ENCODE measurements around the gene DGKA.
"Not testable (repeated sequence)": the region's sequence is repeated elsewhere in the genome, so short reads cannot be mapped to it uniquely, and the experiment has no call there.

The DGKA gene

GRCh38 chr12:55909513-55909884 is 21.5 kb upstream of the DGKA start:
- H2BK12ac ChIP-seq (ENCODE audit: low read length) = no peak overlapping the region
- H3K14ac ChIP-seq (ENCODE audit: low read length) = no peak overlapping the region
- no peak overlapping the region for H3K18ac ChIP-seq (ENCODE audit: low read length)
- no peak overlapping the region for H4K8ac ChIP-seq (ENCODE audit: low read depth, low read length)
- peaks cover 1% of the 10 kb centered on the region for H3K79me1 ChIP-seq (ENCODE audit: low read depth, low read length)
- no peak overlapping the region for H2AFZ ChIP-seq (ENCODE audit: low read length)
- H3K4me3 ChIP-seq (ENCODE audit: low read length in 2 of 2) = no peak overlapping the region
- H3K9ac ChIP-seq (ENCODE audit: low read depth, low read length, poor library complexity) = no peak overlapping the region
- H3K27me3 ChIP-seq (ENCODE audit: control insufficient read depth in 3 of 3, insufficient read depth in 3 of 3, low read depth in 1 of 3, low read length in 3 of 3) = no peaks in the 10 kb centered on the region
- no peak overlapping the region for H2BK15ac ChIP-seq (ENCODE audit: low read length)
- peaks cover 0 to 28% of the 10 kb centered on the region in 2 donors for H3K36me3 ChIP-seq (replicated peaks in 1 of 2; ENCODE audit: control insufficient read depth in 2 of 2, insufficient read depth in 2 of 2, low read length in 2 of 2)
- H3K4ac ChIP-seq (ENCODE audit: low read length) = no peak overlapping the region
- H2BK5ac ChIP-seq (ENCODE audit: low read length) = no peak overlapping the region
- WGBS, 2 donors (ENCODE audit: extremely low coverage in 2 of 2, insufficient read length in 2 of 2, insufficient replicate concordance in 1 of 2) = no CpG with 5 or more reads among the region's 2 CpGs
- H3K4me1 ChIP-seq (ENCODE audit: control insufficient read depth in 2 of 2, insufficient read depth in 1 of 2, low read depth in 1 of 2, low read length in 2 of 2) = peaks cover 2 to 5% of the 10 kb centered on the region in 2 donors
- no peak overlapping the region for H2AK5ac ChIP-seq (ENCODE audit: low read depth, low read length)
- H3K27ac ChIP-seq (replicated peaks; ENCODE audit: low read length) = no peak overlapping the region
- no peak overlapping the region for H3K23ac ChIP-seq (ENCODE audit: low read depth, low read length, poor library complexity)
- DNase-seq (ENCODE audit: low spot score) = no peak
- no peaks in the 10 kb centered on the region for H3K9me3 ChIP-seq (replicated peaks in 1 of 2; ENCODE audit: control insufficient read depth in 2 of 2, insufficient read depth in 1 of 2, low read depth in 1 of 2, low read length in 2 of 2)
- no peak overlapping the region for H3K4me2 ChIP-seq (ENCODE audit: insufficient read depth, low read length, poor library complexity, severe bottlenecking)
- no peak overlapping the region for H2BK120ac ChIP-seq (ENCODE audit: low read depth, low read length)
- no peak overlapping the region for H4K91ac ChIP-seq (ENCODE audit: low read depth, low read length, poor library complexity)

GRCh38 chr12:55912908-55913307 is 18.1 kb upstream of the DGKA start:
- no peak overlapping the region for H3K23ac ChIP-seq (ENCODE audit: low read depth, low read length, poor library complexity)
- no peak overlapping the region for H2AFZ ChIP-seq (ENCODE audit: low read length)
- H3K18ac ChIP-seq (ENCODE audit: low read length) = no peak overlapping the region
- no peaks in the 10 kb centered on the region for H3K9me3 ChIP-seq (replicated peaks in 1 of 2; ENCODE audit: control insufficient read depth in 2 of 2, insufficient read depth in 1 of 2, low read depth in 1 of 2, low read length in 2 of 2)
- no peaks in the 10 kb centered on the region for H3K27me3 ChIP-seq (ENCODE audit: control insufficient read depth in 3 of 3, insufficient read depth in 3 of 3, low read depth in 1 of 3, low read length in 3 of 3)
- H4K8ac ChIP-seq (ENCODE audit: low read depth, low read length) = no peak overlapping the region
- H3K14ac ChIP-seq (ENCODE audit: low read length) = no peak overlapping the region
- H3K79me1 ChIP-seq (ENCODE audit: low read depth, low read length) = peaks cover 2% of the 10 kb centered on the region
- H3K9ac ChIP-seq (ENCODE audit: low read depth, low read length, poor library complexity) = no peak overlapping the region
- WGBS, 2 donors (ENCODE audit: extremely low coverage in 2 of 2, insufficient read length in 2 of 2, insufficient replicate concordance in 1 of 2) = no CpG with 5 or more reads among the region's 4 CpGs
- H2BK5ac ChIP-seq (ENCODE audit: low read length) = no peak overlapping the region
- no peak for DNase-seq (ENCODE audit: low spot score)
- no peak overlapping the region for H3K4me2 ChIP-seq (ENCODE audit: insufficient read depth, low read length, poor library complexity, severe bottlenecking)
- H3K27ac ChIP-seq (replicated peaks; ENCODE audit: low read length) = no peak overlapping the region
- H2BK15ac ChIP-seq (ENCODE audit: low read length) = no peak overlapping the region
- no peak overlapping the region for H2BK12ac ChIP-seq (ENCODE audit: low read length)
- peaks cover 2 to 5% of the 10 kb centered on the region in 2 donors for H3K4me1 ChIP-seq (ENCODE audit: control insufficient read depth in 2 of 2, insufficient read depth in 1 of 2, low read depth in 1 of 2, low read length in 2 of 2)
- no peak overlapping the region for H2AK5ac ChIP-seq (ENCODE audit: low read depth, low read length)
- no peak overlapping the region for H4K91ac ChIP-seq (ENCODE audit: low read depth, low read length, poor library complexity)
- H2BK120ac ChIP-seq (ENCODE audit: low read depth, low read length) = no peak overlapping the region
- no peak overlapping the region for H3K4ac ChIP-seq (ENCODE audit: low read length)
- H3K4me3 ChIP-seq (ENCODE audit: low read length in 2 of 2) = no peak overlapping the region
- peaks cover 0 to 48% of the 10 kb centered on the region in 2 donors for H3K36me3 ChIP-seq (replicated peaks in 1 of 2; ENCODE audit: control insufficient read depth in 2 of 2, insufficient read depth in 2 of 2, low read length in 2 of 2)

GRCh38 chr12:55915482-55915859 is 15.5 kb upstream of the DGKA start:
- Histone ChIP-seq H3K23ac (ENCODE audit: low read depth, low read length, poor library complexity) (no peak overlapping the region), H3K4me1 (ENCODE audit: control insufficient read depth in 2 of 2, insufficient read depth in 1 of 2, low read depth in 1 of 2, low read length in 2 of 2) (no peaks in the 10 kb centered on the region), H3K79me1 (ENCODE audit: low read depth, low read length) (peaks cover 3% of the 10 kb centered on the region), H2BK15ac (ENCODE audit: low read length) (no peak overlapping the region), H3K9me3 (replicated peaks in 1 of 2; ENCODE audit: control insufficient read depth in 2 of 2, insufficient read depth in 1 of 2, low read depth in 1 of 2, low read length in 2 of 2) (no peaks in the 10 kb centered on the region), H3K36me3 (replicated peaks in 1 of 2; ENCODE audit: control insufficient read depth in 2 of 2, insufficient read depth in 2 of 2, low read length in 2 of 2) (peaks cover 0 to 63% of the 10 kb centered on the region in 2 donors), H3K14ac (ENCODE audit: low read length) (no peak overlapping the region), H3K4me3 (ENCODE audit: low read length in 2 of 2) (no peak overlapping the region), H3K18ac (ENCODE audit: low read length) (no peak overlapping the region), H2BK120ac (ENCODE audit: low read depth, low read length) (no peak overlapping the region), H3K9ac (ENCODE audit: low read depth, low read length, poor library complexity) (no peak overlapping the region), H3K27ac (replicated peaks; ENCODE audit: low read length) (no peak overlapping the region), H3K27me3 (ENCODE audit: control insufficient read depth in 3 of 3, insufficient read depth in 3 of 3, low read depth in 1 of 3, low read length in 3 of 3) (peaks cover 0 to 2% (median 0%) of the 10 kb centered on the region in 3 experiments), H3K4me2 (ENCODE audit: insufficient read depth, low read length, poor library complexity, severe bottlenecking) (no peak overlapping the region), H2BK12ac (ENCODE audit: low read length) (no peak overlapping the region), H3K4ac (ENCODE audit: low read length) (no peak overlapping the region), H4K91ac (ENCODE audit: low read depth, low read length, poor library complexity) (no peak overlapping the region), H2AFZ (ENCODE audit: low read length) (no peak overlapping the region), H4K8ac (ENCODE audit: low read depth, low read length) (no peak overlapping the region), H2BK5ac (ENCODE audit: low read length) (no peak overlapping the region), H2AK5ac (ENCODE audit: low read depth, low read length) (no peak overlapping the region)
- no CpG with 5 or more reads among the region's 3 CpGs for WGBS, 2 donors (ENCODE audit: extremely low coverage in 2 of 2, insufficient read length in 2 of 2, insufficient replicate concordance in 1 of 2)
- DNase-seq (ENCODE audit: low spot score) = no peak

- H2BK120ac ChIP-seq (ENCODE audit: low read depth, low read length); H3K14ac ChIP-seq (ENCODE audit: low read length); H3K27me3 ChIP-seq (ENCODE audit: control insufficient read depth in 3 of 3, insufficient read depth in 3 of 3, low read depth in 1 of 3, low read length in 3 of 3); H3K9me3 ChIP-seq (replicated peaks in 1 of 2; ENCODE audit: control insufficient read depth in 2 of 2, insufficient read depth in 1 of 2, low read depth in 1 of 2, low read length in 2 of 2); H3K4me1 ChIP-seq (ENCODE audit: control insufficient read depth in 2 of 2, insufficient read depth in 1 of 2, low read depth in 1 of 2, low read length in 2 of 2); H4K91ac ChIP-seq (ENCODE audit: low read depth, low read length, poor library complexity); H2BK5ac ChIP-seq (ENCODE audit: low read length); H2BK12ac ChIP-seq (ENCODE audit: low read length); H3K4me2 ChIP-seq (ENCODE audit: insufficient read depth, low read length, poor library complexity, severe bottlenecking); H3K27ac ChIP-seq (replicated peaks; ENCODE audit: low read length); H3K4me3 ChIP-seq (ENCODE audit: low read length in 2 of 2); H2BK15ac ChIP-seq (ENCODE audit: low read length); H3K79me1 ChIP-seq (ENCODE audit: low read depth, low read length); H2AFZ ChIP-seq (ENCODE audit: low read length); H3K23ac ChIP-seq (ENCODE audit: low read depth, low read length, poor library complexity); H3K18ac ChIP-seq (ENCODE audit: low read length); H3K4ac ChIP-seq (ENCODE audit: low read length); DNase-seq (ENCODE audit: low spot score); H2AK5ac ChIP-seq (ENCODE audit: low read depth, low read length); H4K8ac ChIP-seq (ENCODE audit: low read depth, low read length); H3K9ac ChIP-seq (ENCODE audit: low read depth, low read length, poor library complexity): not testable (repeated sequence)
- WGBS, 2 donors (ENCODE audit: extremely low coverage in 2 of 2, insufficient read length in 2 of 2, insufficient replicate concordance in 1 of 2) = no CpG with 5 or more reads among the region's 3 CpGs
- peaks cover 4 to 79% of the 10 kb centered on the region in 2 donors for H3K36me3 ChIP-seq (replicated peaks in 1 of 2; ENCODE audit: control insufficient read depth in 2 of 2, insufficient read depth in 2 of 2, low read length in 2 of 2)
These were observed 11.9 kb upstream of the DGKA start for GRCh38 chr12:55919032-55919431.

Measured in neuronal stem cell (in vitro differentiated cells).